GM19372 (cell line): ENCODE data around the gene CCM2.
"Not testable (repeated sequence)": the region's sequence is repeated elsewhere in the genome, so short reads cannot be mapped to it uniquely, and the experiment has no call there.

Experiments
- ATAC-seq: cut with Tn5 transposase; IDR thresholded peaks from one replicate; pipeline ENCODE4 v1.9.1; 2021; ENCODE audit warnings: mild to moderate bottlenecking, low read depth, moderate library complexity; ENCODE audit not compliant: unreplicated experiment

Gene CCM2

DNA sequence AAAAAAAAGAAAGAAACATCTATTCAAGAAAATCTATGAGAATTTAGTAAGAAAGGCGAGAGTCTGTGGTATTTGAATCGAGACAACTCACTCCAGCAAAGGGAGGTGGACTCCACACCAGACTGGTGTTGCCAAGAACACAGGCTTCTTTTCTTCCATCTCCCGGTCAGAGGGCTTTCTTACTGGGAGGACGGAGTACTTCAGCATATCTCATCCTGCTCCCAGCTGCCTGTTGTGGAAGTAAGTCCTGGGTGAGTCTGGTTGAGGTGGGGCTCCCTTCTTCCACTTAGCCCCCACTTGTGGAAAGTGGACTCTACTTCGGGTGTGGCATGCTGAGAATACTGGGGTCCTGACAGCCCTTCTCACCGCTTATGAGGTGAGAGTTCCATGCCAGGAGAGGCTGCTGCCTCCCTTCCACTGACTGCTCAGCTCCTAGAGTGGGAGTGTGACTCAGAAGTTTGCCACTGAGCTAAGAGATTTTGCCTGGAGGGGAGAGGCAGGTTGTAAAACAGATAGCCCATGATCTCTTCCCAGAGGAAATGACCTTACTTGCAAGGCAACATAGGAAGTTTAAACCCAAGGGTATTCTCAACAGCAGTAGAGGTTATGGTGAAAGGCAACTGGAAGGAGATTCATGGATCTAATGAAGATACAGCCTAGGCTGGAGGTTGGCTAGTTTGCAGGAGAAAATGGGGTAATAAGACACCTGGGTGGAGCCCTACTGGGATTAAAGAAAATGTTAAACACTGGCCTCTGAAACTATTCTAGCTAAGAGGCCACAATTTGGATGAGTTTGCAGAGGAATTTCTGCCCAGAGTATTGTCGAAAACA lies 92.3 kb downstream of the CCM2 start:
- ATAC-seq = no peak

GRCh38 chr7:45092931-45093235 lies 92.9 kb downstream of the CCM2 start:
- no peak for ATAC-seq

GRCh38 chr7:45098983-45099839 lies 99.2 kb downstream of the CCM2 start:
- ATAC-seq = no peak

- ATAC-seq = no peak
Observed at GRCh38 chr7:45099891-45100760, 100.1 kb downstream of the CCM2 start.

DNA sequence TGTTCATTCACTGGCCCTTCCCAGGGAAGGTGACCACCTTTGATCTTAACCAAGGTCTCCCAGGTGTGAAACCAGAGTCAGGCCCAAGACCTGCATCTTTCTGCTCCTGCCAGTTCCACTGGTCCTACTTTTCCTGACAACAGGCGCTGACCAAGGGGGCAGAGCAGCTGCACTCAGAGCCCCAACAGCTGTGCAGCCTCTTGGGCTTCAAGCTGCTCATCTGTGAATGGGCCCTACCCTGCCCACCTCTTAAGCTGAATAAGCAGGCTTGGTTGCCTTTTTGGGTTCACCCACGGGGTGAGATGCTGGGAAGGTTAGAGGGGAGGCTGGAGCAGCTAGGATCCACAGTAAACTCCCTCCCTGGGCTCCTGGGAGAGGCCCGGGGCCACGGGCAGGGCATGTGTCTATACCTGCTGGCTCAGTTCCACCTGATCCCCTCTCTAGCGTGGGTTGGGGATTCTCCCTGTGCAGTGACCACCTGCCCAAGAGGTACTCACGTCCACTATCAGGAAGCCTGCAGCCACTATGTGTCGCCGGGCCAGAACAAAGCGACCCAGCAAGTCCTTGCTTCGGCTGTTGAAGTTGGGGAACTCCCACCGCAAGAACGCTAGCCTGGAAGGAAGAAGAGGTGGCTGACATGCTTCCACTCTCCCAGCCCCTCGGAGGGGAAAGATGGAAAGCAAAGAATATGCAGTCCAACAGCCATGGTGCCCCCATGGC lies 100.9 kb downstream of the CCM2 start:
- ATAC-seq = no peak

- ATAC-seq = no peak
Observed at GRCh38 chr7:45101748-45102147, 101.7 kb downstream of the CCM2 start.

DNA sequence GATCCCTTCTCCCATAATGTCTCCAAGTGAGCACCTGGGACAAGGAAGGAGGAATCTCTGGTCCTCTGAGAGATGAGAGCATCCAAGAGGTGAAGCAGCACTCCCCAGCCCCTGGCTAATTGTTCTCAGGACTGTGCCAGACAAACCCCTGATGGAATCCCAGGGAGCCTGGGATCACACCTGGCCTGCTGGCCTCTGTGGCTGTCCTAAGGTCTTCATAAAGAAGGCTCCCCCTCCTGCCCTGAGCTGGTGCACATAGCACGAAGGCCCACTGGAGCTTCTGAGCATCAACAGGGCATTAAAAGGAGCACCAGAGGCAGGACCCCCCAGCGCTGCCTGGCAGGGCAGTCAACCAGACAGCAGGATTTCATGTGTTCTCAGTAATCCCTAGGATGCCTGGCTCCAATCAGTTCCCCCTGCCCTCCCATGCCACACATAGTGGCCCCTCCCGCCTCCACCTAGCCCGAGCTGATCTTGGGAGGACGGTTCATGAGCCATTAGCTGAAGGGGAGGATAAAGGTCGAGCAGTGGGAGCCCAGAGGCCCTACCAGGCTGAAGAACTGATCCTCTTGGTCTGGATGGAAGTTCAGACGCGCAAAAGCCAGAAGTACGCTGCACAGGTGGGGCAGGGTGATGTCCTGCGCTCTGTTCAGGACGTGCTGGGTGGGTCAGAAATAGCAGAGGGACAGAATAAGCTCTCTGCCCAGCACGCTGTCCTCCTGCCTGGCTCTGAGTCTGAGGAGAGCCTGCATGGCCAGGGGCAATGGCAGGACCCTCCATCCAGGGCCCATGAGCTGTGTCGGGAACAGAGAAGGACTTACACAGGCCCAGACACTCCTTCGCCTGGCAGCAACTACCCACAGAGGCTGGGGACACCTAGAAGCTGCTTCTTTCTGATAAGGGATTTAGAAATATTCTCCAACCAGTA lies 103.0 kb downstream of the CCM2 start:
- ATAC-seq = no peak

GRCh38 chr7:45103958-45104843 lies 104.2 kb downstream of the CCM2 start:
- no peak for ATAC-seq

GRCh38 chr7:45104844-45105587 lies 105.0 kb downstream of the CCM2 start:
- ATAC-seq = no peak

DNA sequence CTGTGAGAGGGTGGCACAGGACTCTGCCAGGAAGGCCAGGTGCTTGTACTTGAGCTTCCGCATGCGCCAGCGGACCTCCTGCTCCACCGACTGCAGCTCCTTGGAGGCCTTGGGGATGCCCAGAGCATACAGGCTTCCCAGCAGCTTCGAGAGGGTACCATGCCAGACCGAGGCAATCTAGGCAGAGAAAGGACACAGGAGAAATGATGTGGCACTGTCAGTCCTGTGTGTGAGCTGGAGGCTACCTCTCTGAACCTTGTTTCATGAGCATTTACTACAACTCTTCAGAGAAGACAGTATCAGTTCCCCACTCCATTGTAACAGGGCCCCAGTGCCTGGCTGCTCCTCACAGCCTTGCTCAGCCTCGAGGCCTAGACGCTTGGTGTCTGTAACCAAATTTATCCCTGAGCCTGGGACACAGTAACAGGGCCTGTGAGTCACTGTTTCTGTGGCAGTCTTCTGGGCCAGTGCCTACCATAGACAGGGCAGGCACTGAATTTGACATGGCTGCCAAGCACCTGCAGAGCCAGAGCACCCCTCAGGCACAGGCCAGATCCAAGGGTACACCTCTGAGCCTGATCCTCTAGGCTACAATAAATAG lies 105.7 kb downstream of the CCM2 start:
- ATAC-seq = no peak

GRCh38 chr7:45106820-45107219 lies 106.8 kb downstream of the CCM2 start:
- no peak for ATAC-seq

GRCh38 chr7:45107356-45107755 lies 107.4 kb downstream of the CCM2 start:
- ATAC-seq = no peak

DNA sequence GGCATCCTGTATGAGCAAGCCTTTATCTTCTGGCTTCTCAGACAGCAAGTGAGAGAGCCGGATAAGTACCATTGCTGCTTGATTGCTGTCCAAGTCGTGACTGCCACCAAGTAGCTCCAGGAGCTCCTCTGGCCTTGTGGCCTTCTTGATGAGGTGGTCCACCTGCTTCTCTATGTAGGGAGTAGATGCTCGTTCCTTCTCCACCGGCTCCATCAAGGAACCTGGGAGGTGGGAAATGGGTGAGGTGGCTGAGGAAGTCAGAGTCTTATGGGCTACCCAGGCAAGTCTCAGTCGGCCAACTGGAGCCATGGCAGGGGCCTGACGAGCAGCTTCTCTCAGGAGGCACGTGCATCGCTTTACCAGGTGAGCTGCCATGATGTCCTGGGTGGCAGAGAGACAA lies 108.9 kb downstream of the CCM2 start:
- no peak for ATAC-seq

DNA sequence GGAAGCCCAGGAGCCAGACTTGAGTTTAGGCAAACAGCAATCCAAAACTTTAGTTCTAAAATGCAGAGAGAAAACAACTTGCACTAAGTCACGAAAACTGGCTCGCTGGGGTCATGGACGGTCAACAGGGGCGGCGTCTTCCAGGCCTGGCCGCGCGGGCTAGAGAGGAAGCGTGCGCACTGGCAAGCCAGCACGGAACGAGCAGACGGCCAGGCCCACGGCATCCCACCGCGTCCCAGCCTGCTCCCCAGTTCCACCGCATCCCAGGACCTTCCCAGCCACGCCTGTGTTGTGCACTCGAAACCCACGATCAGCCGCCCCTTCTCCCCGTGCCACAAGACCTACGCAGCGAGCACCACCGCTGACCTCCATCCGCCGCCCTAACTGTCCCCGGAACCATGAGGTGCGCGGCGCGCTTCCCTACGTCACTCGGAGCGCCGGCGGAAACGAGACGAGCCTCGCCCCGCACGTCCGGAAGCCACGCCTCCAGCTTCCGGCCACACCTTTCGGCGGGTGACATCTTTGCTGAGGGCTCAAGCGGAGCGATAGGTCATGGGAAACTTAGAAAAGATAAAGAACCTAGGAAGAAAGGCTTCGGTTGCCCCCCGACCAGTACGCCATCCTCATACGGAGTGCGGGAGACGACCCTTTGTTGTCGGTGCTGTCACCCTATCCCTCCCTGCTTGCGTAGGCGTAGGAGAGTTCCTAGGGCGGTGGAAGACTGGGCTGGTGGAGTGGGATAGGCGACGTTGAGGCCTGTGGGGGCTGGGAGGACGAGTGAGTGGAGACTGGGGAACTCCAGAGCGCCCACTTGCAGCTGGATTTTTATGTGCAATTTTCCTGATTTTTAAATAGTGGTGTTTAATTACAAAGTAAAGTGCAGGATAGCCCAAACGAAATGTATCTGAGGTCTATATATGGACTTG lies 111.6 kb downstream of the CCM2 start, which contains the start of gene TBRG4:
TSS of gene TBRG4 (minus strand) at position 400 of the 926 bp plus-strand sequence. CDS start 2,460 bp downstream, outside the sequence.
- peak; percentile 91 for ATAC-seq

- ATAC-seq = no peak
Observed at GRCh38 chr7:45112648-45113047, 112.6 kb downstream of the CCM2 start.

DNA sequence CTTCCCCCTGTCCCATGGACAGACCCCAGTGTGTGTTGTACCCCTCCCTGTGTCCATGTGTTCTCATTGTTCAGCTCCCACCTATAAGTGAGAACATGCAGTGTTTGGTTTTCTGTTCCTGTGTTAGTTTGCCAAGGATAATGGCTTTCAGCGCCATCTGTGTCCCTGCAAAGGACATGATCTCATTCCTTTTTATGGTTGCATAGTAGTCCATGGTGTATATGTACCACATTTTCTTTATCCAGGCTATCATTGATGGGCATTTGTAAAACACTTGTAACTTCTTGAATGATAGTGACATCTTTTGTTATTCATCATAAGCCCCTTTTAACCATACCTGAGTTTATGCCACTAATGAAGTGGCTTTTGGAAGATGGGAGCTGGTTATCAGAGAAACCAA lies 114.3 kb downstream of the CCM2 start:
- ATAC-seq = not testable (repeated sequence)
